Kidney tubule cell (primary cell): ENCODE results near the gene SLC12A7.
"Not testable (repeated sequence)": the region's sequence is repeated elsewhere in the genome, so short reads cannot be mapped to it uniquely, and the experiment has no call there.

Source experiments
- DNase-seq: peaks from one replicate; pipeline ENCODE4 v3.0.0-alpha.2; 2018; ENCODE audit warnings: low spot score

SLC12A7 gene

GRCh38 chr5:1109542-1110306 lies 2.1 kb downstream of the SLC12A7 start:
- no peak for DNase-seq

GRCh38 chr5:1108865-1109174 lies 3.0 kb downstream of the SLC12A7 start:
- no peak for DNase-seq

- DNase-seq, result no peak
Observed at GRCh38 chr5:1108023-1108864, 3.6 kb downstream of the SLC12A7 start.

DNA sequence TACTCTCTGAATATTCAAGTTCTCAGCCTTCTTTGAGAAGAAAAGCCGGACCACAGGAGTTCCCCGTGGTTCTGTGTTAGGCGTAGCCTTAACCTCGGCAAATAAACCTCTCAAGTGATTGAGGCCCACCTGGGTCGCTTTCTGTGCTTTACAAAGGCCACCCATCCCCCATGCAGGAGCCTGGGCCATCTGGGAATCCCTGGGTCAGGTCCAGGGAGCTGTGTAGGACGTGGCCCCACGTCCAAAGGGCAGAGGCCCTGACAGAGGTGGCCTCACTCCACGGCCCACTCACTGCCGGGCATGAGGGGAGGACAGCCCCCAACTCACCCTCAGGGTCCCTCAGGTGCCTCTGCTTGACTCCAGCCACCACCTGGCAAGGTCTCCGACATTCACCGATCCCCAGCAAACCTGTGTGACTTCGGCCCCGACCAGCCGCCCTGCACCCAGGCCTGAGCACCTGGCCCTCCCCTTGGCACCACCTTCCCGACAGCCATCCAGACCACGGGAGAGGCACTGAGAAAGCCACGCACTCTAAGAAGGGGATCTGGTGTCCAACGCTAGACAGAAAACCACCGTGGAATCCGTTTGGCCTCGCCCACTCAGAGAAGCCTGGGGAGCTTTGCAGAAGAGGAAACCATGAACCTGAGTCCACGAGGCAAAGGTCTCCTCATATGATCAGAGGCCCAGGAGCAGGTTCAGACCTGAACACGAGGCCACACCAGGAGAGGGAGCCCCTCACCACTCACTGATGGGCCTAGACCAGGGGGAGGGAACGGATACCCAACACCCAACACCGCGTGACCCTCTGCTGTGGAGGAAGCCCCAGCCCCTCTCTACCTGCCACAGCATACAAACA lies 4.5 kb downstream of the SLC12A7 start:
- no peak for DNase-seq

DNA sequence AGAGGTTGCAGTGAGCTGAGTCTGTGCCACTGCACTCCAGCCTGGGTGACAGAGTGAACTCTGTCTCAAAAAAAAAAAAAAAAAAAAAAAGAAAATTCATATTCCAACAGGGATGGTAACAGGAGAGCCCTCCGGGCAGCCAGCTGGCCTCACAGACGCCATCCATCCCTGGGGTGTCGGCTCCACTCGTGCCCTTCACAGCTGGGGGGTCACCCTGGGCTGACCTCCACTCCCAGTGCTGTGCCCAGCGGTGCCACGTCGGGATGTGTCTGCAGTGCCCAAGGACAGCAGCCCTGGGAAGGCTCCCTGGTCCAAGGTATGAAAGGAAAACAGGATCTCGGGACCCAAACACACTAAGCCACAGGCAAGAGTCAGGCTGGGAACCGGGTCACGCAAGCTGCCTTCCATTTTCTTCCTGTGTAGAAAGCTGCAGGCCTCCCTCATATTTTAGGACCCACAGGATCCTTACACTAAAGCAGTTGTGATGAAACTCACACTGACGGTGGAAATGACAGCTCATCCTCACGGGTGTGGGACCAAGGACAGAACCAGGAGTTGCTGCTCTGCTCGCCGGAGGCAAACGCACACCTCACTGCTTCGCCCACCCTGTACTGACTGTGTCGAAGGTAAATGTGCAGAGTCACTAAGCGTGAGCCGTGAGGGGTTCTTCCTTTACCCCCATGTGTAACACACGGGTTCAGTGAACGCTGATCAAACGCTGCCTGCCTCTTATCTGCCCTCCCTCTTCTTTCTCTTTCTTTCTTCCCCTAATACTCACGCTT lies 5.3 kb downstream of the SLC12A7 start:
- peak; percentile 35 for DNase-seq

GRCh38 chr5:1105350-1106265 lies 6.3 kb downstream of the SLC12A7 start:
- peak; percentile 84 for DNase-seq

- DNase-seq, result no peak
Observed at GRCh38 chr5:1104327-1105006, 7.4 kb downstream of the SLC12A7 start.

DNA sequence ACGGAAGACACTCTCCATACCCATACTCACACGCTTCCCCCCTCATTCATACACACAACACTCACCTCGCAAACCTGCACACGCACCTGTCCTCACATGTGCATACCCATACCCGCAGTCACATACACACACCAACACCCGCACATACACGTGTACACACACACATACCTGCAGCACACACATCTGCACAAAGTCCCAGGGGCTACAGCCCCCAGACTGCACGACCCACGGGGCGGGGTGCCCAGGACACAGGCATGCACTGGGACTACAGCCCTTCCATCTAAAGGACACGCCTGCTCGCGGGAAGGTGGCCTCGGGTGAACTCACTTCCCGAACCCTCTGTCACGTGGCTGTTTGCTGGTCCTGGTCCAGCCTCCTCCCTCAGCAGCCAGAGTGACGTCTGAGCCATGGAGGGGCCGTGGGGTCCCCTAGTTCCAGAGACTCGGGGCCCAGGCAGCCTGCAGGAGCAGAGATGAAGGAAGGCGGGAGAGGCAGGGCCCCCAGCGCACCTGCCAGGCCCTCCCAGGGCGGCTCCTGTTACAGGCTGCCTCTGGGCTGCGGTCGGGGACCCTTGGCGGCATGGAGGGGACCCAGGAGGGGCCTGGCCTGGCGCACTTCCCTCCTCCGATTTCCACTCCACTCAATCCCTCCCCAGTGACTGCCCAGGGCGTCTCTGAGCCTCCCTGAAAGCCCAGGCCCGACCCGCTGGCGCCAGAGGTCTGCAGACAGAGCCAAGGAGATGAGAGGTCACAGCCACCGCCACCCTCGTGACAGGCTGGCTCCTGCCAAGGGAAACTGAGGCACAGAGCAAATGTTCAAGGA lies 8.1 kb downstream of the SLC12A7 start:
- DNase-seq, result peak; percentile 40

DNA sequence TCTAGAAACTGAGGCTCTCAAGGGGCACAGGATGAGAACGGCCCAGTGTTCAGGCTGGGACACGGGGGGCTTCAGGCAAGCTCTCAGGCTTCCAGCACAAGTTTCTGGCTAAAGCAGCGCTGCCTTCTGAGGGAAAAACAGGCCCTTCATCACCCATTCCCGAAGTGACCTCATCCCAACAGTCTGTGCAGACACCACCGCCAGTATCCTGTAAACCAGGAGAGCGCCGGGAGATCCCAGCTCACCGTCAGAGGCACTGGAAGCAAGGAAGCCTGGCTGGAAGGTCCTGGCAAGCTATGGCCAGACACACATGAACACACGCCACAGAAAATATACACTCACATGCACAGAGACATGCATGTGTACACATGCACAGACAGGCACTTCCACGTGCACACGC lies 8.8 kb downstream of the SLC12A7 start:
- peak; percentile 52 for DNase-seq

GRCh38 chr5:1101961-1102713 lies 9.7 kb downstream of the SLC12A7 start:
- no peak for DNase-seq

DNA sequence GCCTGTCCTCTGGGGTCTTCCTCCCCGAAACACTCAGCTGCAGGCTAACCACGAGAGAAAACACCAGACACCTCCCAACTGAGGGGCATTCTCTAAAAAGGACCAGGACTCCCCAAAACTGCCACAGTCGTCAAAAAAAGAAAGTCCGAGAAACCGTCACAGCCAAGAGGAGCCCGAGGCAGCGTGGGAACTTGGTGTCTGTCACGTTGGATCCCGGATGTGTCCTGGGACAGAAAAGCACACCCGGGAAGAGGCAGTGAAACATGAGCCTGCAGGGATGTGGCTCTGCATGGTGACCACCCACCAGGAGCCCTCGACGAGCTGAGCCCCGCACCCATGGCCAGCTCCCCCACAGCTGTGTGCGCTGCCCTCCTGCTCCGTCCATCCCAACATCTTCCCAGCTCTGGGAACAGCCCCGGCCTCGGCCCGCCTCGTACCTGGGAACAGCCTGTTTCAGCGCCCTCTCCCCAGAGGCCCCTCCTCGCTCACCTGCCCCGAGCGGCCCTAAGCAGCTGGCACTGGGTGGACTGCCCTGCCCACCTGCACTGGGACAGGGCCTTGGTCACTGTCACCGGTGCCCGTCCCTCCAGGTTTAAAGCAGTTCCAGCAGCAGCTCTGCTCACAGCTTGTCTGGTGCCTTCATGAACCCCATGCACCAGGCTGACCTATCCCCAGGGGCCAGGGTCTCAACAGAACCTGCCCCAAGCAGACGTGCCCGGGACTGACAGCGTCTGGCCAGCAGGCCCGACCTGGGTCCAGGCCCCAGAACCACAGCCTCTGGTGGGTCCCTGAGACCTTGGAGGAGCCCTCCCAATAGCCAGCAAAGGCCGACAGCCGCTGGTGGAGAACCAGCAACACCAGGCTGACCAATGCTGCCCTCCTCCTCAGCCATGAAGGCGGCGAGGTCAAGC lies 10.9 kb downstream of the SLC12A7 start:
- no peak for DNase-seq

DNA sequence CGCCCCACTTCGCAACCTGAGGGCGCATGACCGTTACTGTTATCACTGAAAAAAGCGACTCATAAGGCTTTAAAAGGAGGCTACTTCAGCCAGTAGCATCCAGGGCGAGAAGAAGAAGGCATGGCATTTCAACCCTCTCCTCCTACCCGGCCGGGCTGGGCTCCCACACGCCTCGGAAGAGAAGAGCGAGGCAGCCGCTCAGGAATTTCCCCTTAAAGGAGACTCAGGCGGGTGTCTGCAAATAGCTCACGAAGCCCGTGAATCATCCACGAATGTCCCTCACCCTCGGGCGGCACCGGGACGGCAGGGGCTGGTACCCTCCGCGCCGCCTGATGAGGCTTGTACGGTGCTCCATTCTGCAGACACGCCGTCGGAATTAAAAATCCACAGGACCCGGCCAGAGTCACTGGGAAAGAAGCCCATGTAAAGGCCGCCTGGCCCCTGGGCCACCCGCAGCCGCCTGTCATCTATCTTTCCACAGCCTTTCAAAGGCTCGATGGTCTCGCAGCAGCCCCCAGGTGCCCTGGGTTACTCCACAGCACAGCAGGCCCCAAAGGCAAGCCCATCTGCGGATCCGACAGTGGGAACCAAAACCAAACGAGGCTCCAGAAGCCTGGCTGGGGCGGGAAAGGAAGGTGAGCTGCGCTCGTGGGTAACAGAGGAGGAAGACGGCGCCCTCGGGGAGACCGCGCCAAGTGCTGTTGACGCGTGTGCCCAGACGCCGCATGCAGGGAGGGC lies 11.8 kb downstream of the SLC12A7 start:
- peak; percentile 65 for DNase-seq

DNA sequence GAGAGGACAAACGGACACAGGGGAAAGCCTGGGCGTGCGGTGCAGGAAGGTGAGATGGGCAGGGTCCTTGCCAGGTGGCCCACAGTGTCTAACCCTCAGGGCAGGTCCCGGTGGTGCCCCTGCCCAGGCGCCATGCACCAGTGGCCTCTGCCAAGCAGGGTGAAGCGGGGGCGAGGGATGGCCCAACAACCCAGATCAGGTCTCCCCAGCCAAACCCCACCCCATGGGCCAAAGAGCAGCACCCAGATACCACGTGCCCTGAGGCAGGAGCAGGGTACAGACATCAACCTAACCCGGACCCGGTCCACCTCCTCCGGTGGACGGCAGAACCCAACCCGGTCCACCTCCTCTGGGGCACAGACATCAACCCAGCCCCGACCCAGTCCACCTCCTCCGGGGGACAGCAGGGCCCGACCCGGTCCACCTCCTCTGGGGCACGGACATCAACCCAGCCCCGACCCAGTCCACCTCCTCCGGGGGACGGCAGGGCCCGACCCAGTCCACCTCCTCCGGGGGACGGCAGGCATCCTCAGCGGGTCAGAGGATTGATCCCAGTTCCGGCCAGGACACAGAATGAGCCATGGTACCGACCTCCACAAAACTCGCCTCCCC lies 12.8 kb downstream of the SLC12A7 start:
- no peak for DNase-seq

GRCh38 chr5:1097988-1098385 lies 13.9 kb downstream of the SLC12A7 start:
- not testable (repeated sequence) for DNase-seq

DNA sequence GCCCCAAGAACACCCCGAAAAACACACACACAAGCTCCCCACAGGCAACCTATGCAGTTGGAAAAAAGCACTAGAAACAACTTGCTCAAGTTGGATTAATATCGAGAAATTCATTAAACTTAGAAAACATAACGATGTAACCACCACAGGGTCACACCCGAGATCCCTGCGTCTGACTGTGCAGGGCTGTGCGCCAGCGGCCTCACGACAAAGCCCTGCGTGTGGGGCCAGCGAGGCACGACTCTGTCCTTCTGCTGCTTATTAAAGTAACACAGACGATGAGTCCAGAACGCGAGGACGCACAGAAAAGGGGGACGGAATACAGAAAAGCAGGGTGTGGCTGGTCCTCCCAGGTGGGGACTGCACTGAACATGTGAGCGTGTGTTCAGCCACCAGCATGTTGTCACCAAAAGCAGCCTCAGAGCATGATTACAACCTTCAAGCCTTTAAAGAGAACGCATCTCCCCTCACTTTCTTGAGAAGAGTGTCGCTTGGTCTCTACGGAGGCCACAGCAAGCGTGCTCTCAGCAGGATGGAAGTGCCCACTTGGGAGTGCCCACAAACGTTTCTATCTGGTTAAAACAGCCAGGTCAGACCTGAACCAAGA lies 14.4 kb downstream of the SLC12A7 start:
- no peak for DNase-seq

- DNase-seq, result no peak
Observed at GRCh38 chr5:1096838-1097237, 15.0 kb downstream of the SLC12A7 start.
